ENCODE measurements around the gene NHSL1.

NHSL1 gene

DNA sequence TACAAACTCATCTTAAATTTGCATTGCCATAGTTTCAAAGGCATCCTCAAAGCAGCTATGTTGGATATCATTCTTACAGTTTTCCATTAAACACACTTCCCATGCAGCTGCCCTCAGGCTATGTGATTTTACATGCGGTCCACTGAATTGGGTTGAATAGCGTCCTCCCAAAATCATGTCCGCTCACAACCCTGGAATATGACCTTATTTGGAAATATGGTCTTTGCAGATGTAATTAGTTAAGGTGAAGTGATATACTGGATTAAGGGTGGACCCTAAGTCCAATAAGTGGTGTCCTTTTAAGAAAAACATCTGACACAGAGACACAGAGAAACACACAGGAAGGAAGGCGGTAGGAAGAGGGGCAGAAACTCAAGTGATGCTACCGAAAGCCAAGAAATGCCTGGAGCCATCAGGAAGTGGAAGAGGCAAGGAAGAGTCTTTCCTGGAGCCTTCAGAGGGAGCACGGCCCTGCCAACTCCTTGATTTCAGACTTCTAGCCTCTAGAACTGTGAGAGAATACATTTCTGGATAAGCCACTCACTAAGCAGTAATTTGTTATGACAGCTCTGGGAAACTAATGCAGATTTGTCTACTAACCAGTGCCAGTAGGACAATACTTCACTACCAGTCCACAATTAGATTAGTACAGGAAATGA is 42.7 kb upstream of the NHSL1 start:
- TF ChIP-seq, protein P1, sequence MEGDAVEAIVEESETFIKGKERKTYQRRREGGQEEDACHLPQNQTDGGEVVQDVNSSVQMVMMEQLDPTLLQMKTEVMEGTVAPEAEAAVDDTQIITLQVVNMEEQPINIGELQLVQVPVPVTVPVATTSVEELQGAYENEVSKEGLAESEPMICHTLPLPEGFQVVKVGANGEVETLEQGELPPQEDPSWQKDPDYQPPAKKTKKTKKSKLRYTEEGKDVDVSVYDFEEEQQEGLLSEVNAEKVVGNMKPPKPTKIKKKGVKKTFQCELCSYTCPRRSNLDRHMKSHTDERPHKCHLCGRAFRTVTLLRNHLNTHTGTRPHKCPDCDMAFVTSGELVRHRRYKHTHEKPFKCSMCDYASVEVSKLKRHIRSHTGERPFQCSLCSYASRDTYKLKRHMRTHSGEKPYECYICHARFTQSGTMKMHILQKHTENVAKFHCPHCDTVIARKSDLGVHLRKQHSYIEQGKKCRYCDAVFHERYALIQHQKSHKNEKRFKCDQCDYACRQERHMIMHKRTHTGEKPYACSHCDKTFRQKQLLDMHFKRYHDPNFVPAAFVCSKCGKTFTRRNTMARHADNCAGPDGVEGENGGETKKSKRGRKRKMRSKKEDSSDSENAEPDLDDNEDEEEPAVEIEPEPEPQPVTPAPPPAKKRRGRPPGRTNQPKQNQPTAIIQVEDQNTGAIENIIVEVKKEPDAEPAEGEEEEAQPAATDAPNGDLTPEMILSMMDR (IDR thresholded peaks at IDR 0.05; ENCODE audit: low read depth, low read length), result no peak
- H3K4me3 ChIP-seq (replicated peaks in 1 of 2; ENCODE audit: low read depth in 2 of 2, low read length in 2 of 2), result peak overlapping the region in 1 of 2 donors; percentile 1
- peak; percentile 40 to 88 for DNase-seq (ENCODE audit: low read depth in 2 of 2)

DNA sequence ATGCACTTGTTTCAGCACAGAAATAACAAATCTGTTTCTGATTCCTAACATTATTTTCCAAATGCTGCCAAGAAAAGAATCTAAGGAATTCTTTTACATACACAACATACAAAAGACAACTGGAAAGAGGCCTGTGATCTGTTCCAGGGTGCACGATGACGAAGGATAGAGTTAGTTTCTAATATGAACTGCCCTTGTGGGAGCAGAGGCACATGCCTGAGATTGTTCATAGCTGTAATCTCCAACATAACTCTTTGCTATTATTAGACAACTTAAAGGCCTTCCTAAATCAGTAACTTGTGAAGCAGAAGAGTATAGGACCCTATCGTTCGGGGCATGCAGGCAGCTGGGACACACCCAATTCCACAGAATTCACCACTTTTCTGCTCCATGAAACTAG is 41.2 kb upstream of the NHSL1 start:
- TF ChIP-seq, protein P1 (IDR thresholded peaks at IDR 0.05; ENCODE audit: low read depth, low read length), result no peak
- no peak overlapping the region for H3K4me3 ChIP-seq (replicated peaks in 1 of 2; ENCODE audit: low read depth in 2 of 2, low read length in 2 of 2)
- peak; percentile 77 to 92 for DNase-seq (ENCODE audit: low read depth in 2 of 2)

DNA sequence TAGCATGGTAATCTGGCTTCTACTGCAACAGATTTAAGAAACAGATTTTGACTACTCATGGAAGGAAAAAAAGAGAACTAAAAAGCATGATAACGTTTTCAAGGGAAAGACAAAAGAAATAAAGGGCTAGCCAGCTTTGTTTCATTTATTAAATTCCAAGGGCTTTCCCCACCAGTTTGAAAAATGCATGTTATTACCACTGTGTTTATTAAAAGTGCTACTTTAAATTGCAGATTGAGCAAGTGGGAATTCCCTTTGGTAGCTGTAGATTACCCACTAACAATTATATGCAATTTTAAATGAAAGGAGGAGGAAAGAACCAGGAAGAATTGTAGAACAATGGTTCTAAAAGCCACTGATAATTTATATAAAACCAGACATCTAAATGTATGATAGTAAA is 40.6 kb upstream of the NHSL1 start:
- TF ChIP-seq, protein P1 (IDR thresholded peaks at IDR 0.05; ENCODE audit: low read depth, low read length), result no peak
- no peak overlapping the region for H3K4me3 ChIP-seq (replicated peaks in 1 of 2; ENCODE audit: low read depth in 2 of 2, low read length in 2 of 2)
- no peak for DNase-seq (ENCODE audit: low read depth in 2 of 2)

DNA sequence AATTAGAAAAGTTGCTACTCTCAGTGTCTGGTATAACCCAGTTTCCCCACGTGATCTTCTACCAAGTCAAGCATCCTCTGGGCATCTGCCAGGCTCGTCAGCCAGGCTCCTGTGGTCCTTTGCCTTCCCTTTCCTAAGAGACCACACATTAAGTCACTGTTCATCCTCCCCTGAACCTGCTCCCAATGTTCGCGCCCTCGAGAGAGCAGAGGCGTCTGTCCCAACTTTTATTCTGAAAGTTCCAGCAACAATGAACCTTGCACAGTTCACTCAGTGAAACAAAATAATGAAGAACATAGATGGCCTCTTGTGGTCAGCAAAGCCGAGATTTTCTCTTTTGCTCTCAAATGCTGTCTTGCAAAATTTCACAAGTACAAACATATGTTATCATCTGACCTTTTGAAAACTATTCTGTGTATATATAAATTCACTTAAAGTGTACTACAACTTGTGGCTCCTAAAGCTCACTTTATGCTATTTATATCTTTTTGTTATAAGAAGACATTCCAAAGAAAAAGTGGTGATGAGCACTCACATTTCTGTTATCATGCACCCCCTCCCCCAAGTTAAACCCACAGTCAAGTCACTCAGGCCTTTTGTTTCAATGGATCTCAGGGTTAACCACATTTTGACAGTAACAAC is 39.2 kb upstream of the NHSL1 start:
- DNase-seq (ENCODE audit: low read depth in 2 of 2), result peak; percentile 17 to 64
- TF ChIP-seq, protein P1 (IDR thresholded peaks at IDR 0.05; ENCODE audit: low read depth, low read length), result no peak
- H3K4me3 ChIP-seq (replicated peaks in 1 of 2; ENCODE audit: low read depth in 2 of 2, low read length in 2 of 2), result no peak overlapping the region

DNA sequence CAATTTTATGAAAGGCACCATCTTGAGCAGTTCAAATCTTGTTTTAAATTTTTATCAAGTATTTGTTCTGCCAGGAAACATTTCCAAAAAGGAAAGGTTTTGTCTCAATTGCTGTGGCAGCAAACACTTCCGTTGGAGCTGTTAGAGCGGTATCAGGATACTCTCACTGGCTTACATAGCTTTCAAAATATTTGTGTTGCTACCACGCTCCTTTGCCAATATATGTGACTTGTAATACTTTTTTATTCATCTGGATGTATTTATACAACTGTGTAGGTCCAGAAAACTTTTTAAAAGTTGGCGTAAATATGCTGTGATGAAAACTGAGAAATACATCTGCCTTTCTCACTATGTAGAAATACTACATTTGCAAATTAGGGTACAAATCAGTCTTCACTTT is 37.8 kb upstream of the NHSL1 start:
- TF ChIP-seq, protein P1 (IDR thresholded peaks at IDR 0.05; ENCODE audit: low read depth, low read length), result no peak
- no peak overlapping the region for H3K4me3 ChIP-seq (replicated peaks in 1 of 2; ENCODE audit: low read depth in 2 of 2, low read length in 2 of 2)
- DNase-seq (ENCODE audit: low read depth in 2 of 2), result peak; percentile 58 to 91

DNA sequence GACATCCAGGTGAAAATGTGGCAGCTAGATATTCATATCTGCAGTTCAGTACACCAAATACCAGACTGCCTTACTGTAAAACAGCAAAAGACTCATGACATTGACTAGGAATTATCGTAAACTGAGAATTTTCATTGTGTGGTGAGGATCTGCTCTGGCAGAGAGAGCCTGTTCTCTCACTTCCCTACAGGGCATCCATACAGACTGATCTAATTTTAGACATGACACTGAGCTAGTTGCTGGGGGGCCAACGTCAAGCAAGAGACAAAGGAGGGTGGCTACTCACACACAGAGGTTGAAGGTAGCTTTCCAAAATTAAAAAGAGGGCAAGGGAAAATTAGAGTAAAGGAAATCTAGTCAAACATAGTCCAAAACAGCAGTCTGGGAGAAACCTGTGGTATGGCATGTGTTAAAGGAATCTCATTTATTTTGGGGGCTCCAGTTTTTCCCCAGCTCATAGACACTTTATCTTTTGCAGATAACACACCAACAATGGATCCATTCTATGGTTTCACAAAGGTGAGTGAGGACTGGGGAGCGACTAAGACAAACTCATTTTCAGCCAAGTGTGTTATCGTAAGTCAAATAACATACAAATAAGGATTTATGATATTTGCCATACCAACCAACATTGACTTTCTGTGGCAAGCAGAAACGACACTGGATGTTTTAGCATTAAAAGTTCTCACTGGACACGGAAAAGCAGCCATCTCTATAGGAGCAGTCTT is 36.6 kb upstream of the NHSL1 start:
- no peak overlapping the region for H3K4me3 ChIP-seq (replicated peaks in 1 of 2; ENCODE audit: low read depth in 2 of 2, low read length in 2 of 2)
- no peak for DNase-seq (ENCODE audit: low read depth in 2 of 2)
- TF ChIP-seq, protein P1 (IDR thresholded peaks at IDR 0.05; ENCODE audit: low read depth, low read length), result no peak

All from cardiac fibroblast (primary cell).